ENCODE measurements around the gene GYPE. TPM values are rescaled to one million over a fixed set of nuclear protein-coding genes. Genes with fewer than 3 reads are reported as not detected.
"Not testable (repeated sequence)": the region's sequence is repeated elsewhere in the genome, so short reads cannot be mapped to it uniquely, and the experiment has no call there.

Gene GYPE
- under 1 TPM; 0.24 to 0.49 TPM for total RNA-seq

DNA sequence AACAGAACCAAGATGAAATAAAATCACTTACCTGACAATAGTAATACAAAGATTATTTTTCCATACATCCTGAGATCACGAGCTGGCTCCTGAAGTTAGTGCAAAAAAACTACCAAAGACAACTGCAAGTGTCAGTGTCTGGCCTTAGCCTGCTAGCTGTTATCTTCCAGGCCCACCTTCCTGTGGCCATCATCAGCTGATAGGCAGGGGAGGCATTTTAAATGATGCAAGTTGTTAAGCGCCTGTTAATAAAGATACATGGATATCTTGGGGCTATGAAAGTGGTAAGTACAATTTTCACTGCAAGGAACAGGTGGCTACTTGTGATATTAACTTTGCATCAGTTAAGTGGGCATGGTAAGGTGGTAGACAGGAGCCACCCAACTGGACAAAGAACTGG, at the start of gene GYPE:
TSS of gene GYPE (minus strand) at position 120 of the 400 bp plus-strand sequence. CDS start at position 68, 52 bp downstream.
- not testable (repeated sequence) for H3K36me3 Mint-ChIP-seq (ENCODE audit: low read depth); H3K4me1 Mint-ChIP-seq (ENCODE audit: low read depth)

DNA sequence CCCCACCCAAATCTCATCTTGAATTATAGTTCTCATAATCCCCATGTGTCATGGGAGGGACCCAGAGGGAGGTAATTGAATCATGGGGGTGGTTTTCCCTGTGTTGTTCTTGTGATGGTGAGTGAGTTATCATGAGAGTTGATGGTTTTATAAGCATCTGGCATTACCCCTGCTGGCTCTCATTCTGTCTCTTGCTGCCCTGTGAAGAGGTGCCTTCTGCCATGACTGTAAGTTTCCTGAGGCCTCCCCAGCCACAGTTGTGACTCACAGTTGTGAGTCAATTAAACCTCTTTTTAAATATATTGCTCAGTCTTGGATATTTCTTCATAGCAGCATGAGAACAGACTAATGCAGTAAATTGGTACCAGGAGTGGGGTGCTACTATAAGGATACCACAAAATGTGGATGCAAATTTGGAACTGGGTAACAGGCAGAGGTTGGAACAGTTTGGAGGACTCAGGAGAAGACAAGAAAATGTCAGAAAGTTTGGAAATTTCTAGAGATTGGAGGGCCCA, 46.2 kb upstream of the GYPE start:
- H3K27ac Mint-ChIP-seq; H3K4me1 Mint-ChIP-seq (ENCODE audit: low read depth); H3K27me3 Mint-ChIP-seq (ENCODE audit: low read depth); intact Hi-C loops (cut with micrococcal nuclease); H3K36me3 Mint-ChIP-seq (ENCODE audit: low read depth); H3K4me3 Mint-ChIP-seq; DNase-seq; CTCF ChIA-PET: not testable (repeated sequence)
- peaks cover 14% of the 10 kb centered on the region for H3K9me3 Mint-ChIP-seq

More for the DNA sequence above, at the start of gene GYPE:
- H3K4me3 Mint-ChIP-seq; H3K9me3 Mint-ChIP-seq; CTCF ChIA-PET; H3K27me3 Mint-ChIP-seq (ENCODE audit: low read depth); H3K27ac Mint-ChIP-seq; intact Hi-C loops (cut with micrococcal nuclease); DNase-seq: not testable (repeated sequence)

- H3K4me3 Mint-ChIP-seq; H3K4me1 Mint-ChIP-seq (ENCODE audit: low read depth); H3K27me3 Mint-ChIP-seq (ENCODE audit: low read depth); CTCF ChIA-PET; H3K27ac Mint-ChIP-seq; DNase-seq; intact Hi-C loops (cut with micrococcal nuclease); H3K36me3 Mint-ChIP-seq (ENCODE audit: low read depth): not testable (repeated sequence)
- H3K9me3 Mint-ChIP-seq, result peaks cover 14% of the 10 kb centered on the region
These were observed 45.6 kb upstream of the GYPE start for GRCh38 chr4:143950967-143951366.

DNA sequence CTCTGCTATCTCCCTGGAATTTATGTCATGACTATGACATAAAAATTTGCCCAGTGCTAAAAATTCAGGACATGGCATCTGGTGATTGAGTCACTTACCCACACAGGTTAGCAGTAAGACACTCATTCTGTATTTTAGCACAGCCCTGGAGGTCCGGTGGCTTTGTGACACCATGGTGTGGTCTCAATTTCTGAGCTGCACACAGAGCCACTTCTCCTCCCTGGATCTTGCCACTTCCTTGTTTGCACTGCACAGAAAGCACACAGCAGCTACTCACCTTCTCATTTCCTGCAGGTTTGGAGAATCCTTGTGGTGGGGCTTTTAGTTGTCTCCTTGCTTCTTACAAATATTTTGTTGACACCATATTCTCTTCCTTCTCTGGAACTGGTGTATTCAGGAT, 44.8 kb upstream of the GYPE start:
- H3K9me3 Mint-ChIP-seq, result peaks cover 14% of the 10 kb centered on the region
- H3K36me3 Mint-ChIP-seq (ENCODE audit: low read depth); H3K27me3 Mint-ChIP-seq (ENCODE audit: low read depth); DNase-seq; CTCF ChIA-PET; intact Hi-C loops (cut with micrococcal nuclease); H3K27ac Mint-ChIP-seq; H3K4me3 Mint-ChIP-seq; H3K4me1 Mint-ChIP-seq (ENCODE audit: low read depth): not testable (repeated sequence)

- H3K4me1 Mint-ChIP-seq (ENCODE audit: low read depth); H3K27me3 Mint-ChIP-seq (ENCODE audit: low read depth); CTCF ChIA-PET; H3K4me3 Mint-ChIP-seq; intact Hi-C loops (cut with micrococcal nuclease); H3K27ac Mint-ChIP-seq; DNase-seq; H3K36me3 Mint-ChIP-seq (ENCODE audit: low read depth): not testable (repeated sequence)
- H3K9me3 Mint-ChIP-seq, result peaks cover 12% of the 10 kb centered on the region
These were observed 42.1 kb upstream of the GYPE start for GRCh38 chr4:143947493-143947892.

- H3K27ac Mint-ChIP-seq; H3K9me3 Mint-ChIP-seq; H3K4me1 Mint-ChIP-seq (ENCODE audit: low read depth); H3K27me3 Mint-ChIP-seq (ENCODE audit: low read depth); DNase-seq; H3K36me3 Mint-ChIP-seq (ENCODE audit: low read depth); H3K4me3 Mint-ChIP-seq; intact Hi-C loops (cut with micrococcal nuclease); CTCF ChIA-PET: not testable (repeated sequence)
These were observed 35.3 kb upstream of the GYPE start for GRCh38 chr4:143940708-143941107.

- H3K27me3 Mint-ChIP-seq (ENCODE audit: low read depth), result no peaks in the 10 kb centered on the region
- H3K27ac Mint-ChIP-seq, result no peak overlapping the region
- H3K4me3 Mint-ChIP-seq, result no peak overlapping the region
- H3K9me3 Mint-ChIP-seq, result no peaks in the 10 kb centered on the region
- CTCF ChIA-PET, result no interaction called here
- H3K4me1 Mint-ChIP-seq (ENCODE audit: low read depth), result no peaks in the 10 kb centered on the region
- DNase-seq, result no peak
- intact Hi-C loops (cut with micrococcal nuclease), result no loop called here
- no peaks in the 10 kb centered on the region for H3K36me3 Mint-ChIP-seq (ENCODE audit: low read depth)
These were observed 34.2 kb upstream of the GYPE start for GRCh38 chr4:143939528-143939927.

GRCh38 chr4:143938890-143939289, 33.5 kb upstream of the GYPE start:
- H3K27ac Mint-ChIP-seq; intact Hi-C loops (cut with micrococcal nuclease); H3K9me3 Mint-ChIP-seq; CTCF ChIA-PET; H3K4me3 Mint-ChIP-seq; DNase-seq; H3K36me3 Mint-ChIP-seq (ENCODE audit: low read depth); H3K4me1 Mint-ChIP-seq (ENCODE audit: low read depth); H3K27me3 Mint-ChIP-seq (ENCODE audit: low read depth): not testable (repeated sequence)

DNA sequence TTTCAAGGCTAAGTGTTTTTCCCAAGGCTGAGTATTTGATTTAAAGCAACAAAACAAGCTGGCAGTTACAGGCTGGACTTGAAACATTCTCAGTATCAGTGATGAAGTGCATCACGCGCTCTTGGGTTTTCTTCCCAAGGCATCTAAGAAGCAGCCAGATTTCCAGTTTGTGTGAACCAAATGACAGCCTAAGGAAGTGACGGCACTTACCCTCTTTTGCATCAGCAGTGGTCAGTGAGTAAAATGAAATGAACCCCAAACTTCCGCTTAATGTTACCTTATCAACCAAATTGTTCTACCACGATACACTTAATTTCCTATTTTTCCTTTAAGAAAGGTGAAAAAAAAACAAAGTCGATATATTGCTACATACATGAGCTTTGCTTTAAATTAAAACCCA, 15.8 kb upstream of the GYPE start:
- H3K27ac Mint-ChIP-seq, result no peak overlapping the region
- H3K4me1 Mint-ChIP-seq (ENCODE audit: low read depth), result peaks cover 2% of the 10 kb centered on the region
- peaks cover 4% of the 10 kb centered on the region for H3K9me3 Mint-ChIP-seq
- peaks cover 3% of the 10 kb centered on the region for H3K27me3 Mint-ChIP-seq (ENCODE audit: low read depth)
- intact Hi-C loops (cut with micrococcal nuclease), result loop anchor here (5.0 kb wide), 1 partner anchor 129 kb away; no protein-coding TSS in a partner anchor
- no peak overlapping the region for H3K4me3 Mint-ChIP-seq
- DNase-seq, result peak; percentile 4
- CTCF ChIA-PET, result no interaction called here
- H3K36me3 Mint-ChIP-seq (ENCODE audit: low read depth), result no peaks in the 10 kb centered on the region

DNA sequence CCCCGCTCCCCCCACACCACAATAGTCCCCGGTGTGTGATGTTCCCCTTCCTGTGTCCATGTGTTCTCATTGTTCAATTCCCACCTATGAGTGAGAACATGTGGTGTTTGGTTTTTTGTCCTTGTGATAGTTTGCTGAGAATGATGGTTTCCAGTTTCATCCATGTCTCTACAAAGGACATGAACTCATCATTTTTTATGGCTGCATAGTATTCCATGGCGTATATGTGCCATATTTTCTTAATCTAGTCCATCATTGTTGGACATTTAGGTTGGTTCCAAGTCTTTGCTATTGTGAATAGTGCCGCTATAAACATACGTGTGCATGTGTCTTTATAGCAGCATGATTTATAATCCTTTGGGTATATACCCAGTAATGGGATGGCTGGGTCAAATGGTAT, 11.1 kb upstream of the GYPE start:
- H3K27ac Mint-ChIP-seq; H3K9me3 Mint-ChIP-seq; CTCF ChIA-PET; DNase-seq; H3K27me3 Mint-ChIP-seq (ENCODE audit: low read depth); intact Hi-C loops (cut with micrococcal nuclease); H3K36me3 Mint-ChIP-seq (ENCODE audit: low read depth); H3K4me3 Mint-ChIP-seq; H3K4me1 Mint-ChIP-seq (ENCODE audit: low read depth): not testable (repeated sequence)

DNA sequence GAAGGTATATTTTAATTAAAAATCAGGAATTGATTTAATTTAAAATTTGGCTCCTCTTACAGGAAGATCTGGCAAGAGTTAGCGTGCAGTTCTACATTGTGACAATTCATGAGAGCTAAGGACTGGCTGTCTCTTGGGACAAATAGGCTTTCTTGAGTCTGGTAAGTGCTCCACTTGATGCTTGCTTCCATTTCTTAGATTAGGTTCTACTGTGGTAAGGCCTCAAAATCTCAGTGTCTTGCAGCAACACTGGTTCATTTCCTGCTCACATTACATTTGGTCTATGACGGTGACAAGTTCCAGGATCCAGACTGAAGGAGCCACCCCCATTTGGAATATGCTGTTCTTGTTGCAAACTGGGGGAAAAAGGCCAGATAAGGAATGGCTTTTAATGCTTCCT, 7.1 kb upstream of the GYPE start:
- H3K27ac Mint-ChIP-seq; H3K4me3 Mint-ChIP-seq; DNase-seq; CTCF ChIA-PET; H3K4me1 Mint-ChIP-seq (ENCODE audit: low read depth); intact Hi-C loops (cut with micrococcal nuclease); H3K27me3 Mint-ChIP-seq (ENCODE audit: low read depth); H3K36me3 Mint-ChIP-seq (ENCODE audit: low read depth); H3K9me3 Mint-ChIP-seq: not testable (repeated sequence)

- H3K27me3 Mint-ChIP-seq (ENCODE audit: low read depth); H3K9me3 Mint-ChIP-seq; CTCF ChIA-PET; intact Hi-C loops (cut with micrococcal nuclease); H3K36me3 Mint-ChIP-seq (ENCODE audit: low read depth); H3K4me1 Mint-ChIP-seq (ENCODE audit: low read depth): not testable (repeated sequence)
- peak; percentile 32 for DNase-seq
- Mint-ChIP-seq H3K27ac (peak overlapping the region; percentile 53), H3K4me3 (peak overlapping the region; percentile 74)
These were observed 6.4 kb upstream of the GYPE start for GRCh38 chr4:143911528-143912417.

DNA sequence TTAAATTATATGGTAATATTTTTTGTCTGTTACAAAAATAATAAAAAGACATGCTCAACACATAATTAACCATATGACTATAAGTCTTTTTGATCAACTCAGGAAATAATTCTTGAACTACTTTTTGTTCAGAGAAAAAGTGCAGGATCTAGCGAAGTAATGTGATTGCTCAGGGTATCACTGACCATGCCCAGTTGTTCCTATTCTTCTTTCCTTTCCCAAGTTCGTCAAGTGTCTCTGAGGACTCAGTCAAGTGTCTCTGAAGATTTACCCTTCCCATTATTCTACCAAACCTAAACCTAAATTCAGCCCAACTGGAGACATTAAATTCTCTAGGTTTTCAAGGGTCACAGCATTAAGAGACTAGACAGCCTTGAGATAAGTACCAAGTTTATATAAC, 5.5 kb upstream of the GYPE start:
- H3K4me1 Mint-ChIP-seq (ENCODE audit: low read depth); H3K27me3 Mint-ChIP-seq (ENCODE audit: low read depth); H3K36me3 Mint-ChIP-seq (ENCODE audit: low read depth); CTCF ChIA-PET; intact Hi-C loops (cut with micrococcal nuclease); DNase-seq; H3K27ac Mint-ChIP-seq; H3K9me3 Mint-ChIP-seq: not testable (repeated sequence)
- peak overlapping the region; percentile 72 for H3K4me3 Mint-ChIP-seq
